SK-N-MC (cell line): ENCODE data around the gene PRSS50.
"Not testable (repeated sequence)": the region's sequence is repeated elsewhere in the genome, so short reads cannot be mapped to it uniquely, and the experiment has no call there.

Experiments used
- EZH2 ChIP-seq: fragments of 200-600 bp; sonication (generic); IDR thresholded peaks from one replicate; pipeline ENCODE4 v1.6.1; 2017; ENCODE audit warnings: antibody characterized with exemption
- FOXP2 ChIP-seq: optimal IDR thresholded peaks from 2 replicates; pipeline ENCODE3; 2011; ENCODE audit warnings: mild to moderate bottlenecking, moderate library complexity; ENCODE audit not compliant: insufficient read depth; ENCODE audit errors: extremely low read length, control extremely low read depth
- POLR2AphosphoS5 ChIP-seq: IDR thresholded peaks from 2 replicates; pipeline ENCODE4 v1.6.1; 2012; ENCODE audit warnings: mild to moderate bottlenecking, low read depth, low read length, borderline replicate concordance

GRCh38 chr3:46704346-46704745, 13.3 kb downstream of the PRSS50 start:
- TF ChIP-seq EZH2, POLR2AphosphoS5, FOXP2: not testable (repeated sequence)
